ENCODE data around the gene MRPS18B. TPM values are rescaled to one million over a fixed set of nuclear protein-coding genes. Genes with fewer than 3 reads are reported as not detected.
A peak's percentile ranks its signal among the peaks of the same experiment; 100 is the strongest.
"Not testable (repeated sequence)": the region's sequence is repeated elsewhere in the genome, so short reads cannot be mapped to it uniquely, and the experiment has no call there.

Gene MRPS18B
- total RNA-seq, 1 experiment from 2014 or later: 112 TPM

GRCh38 chr6:30664994-30665767 is 47.5 kb downstream of the MRPS18B start (continued):
- TF ChIP-seq MAX (IDR thresholded peaks at IDR 0.05) (no peak), EGR1 (IDR thresholded peaks at IDR 0.05; ENCODE audit: low read depth) (no peak), POLR2AphosphoS5 (IDR thresholded peaks at IDR 0.05; ENCODE audit: low read depth, low read length) (no peak), SRF (IDR thresholded peaks at IDR 0.05; ENCODE audit: low read depth) (no peak), JUND (IDR thresholded peaks at IDR 0.05) (no peak), ZBTB33 (IDR thresholded peaks at IDR 0.05; ENCODE audit: extremely low read depth, insufficient replicate concordance, low read length) (no peak), ZFX (IDR thresholded peaks at IDR 0.05) (no peak), ZNF274 (IDR thresholded peaks at IDR 0.05; ENCODE audit: low read depth, low read length) (no peak), YY1 (IDR thresholded peaks at IDR 0.05; ENCODE audit: extremely low read depth, insufficient replicate concordance, low read depth, low read length) (no peak), CEBPB (IDR thresholded peaks at IDR 0.05; ENCODE audit: low read depth) (no peak), FOSL1 (IDR thresholded peaks at IDR 0.05; ENCODE audit: low read depth) (no peak), CBX3 (IDR thresholded peaks at IDR 0.05; ENCODE audit: low read depth) (no peak)

GRCh38 chr6:30666300-30666699 is 48.7 kb downstream of the MRPS18B start:
- TF ChIP-seq SP1 (IDR thresholded peaks at IDR 0.05; ENCODE audit: low read depth) (peak; percentile 27; the same call in 1 of the 2 replicates), EGR1 (IDR thresholded peaks at IDR 0.05; ENCODE audit: low read depth) (peak; percentile 84), JUND (IDR thresholded peaks at IDR 0.05) (peak; percentile 34), FOSL1 (IDR thresholded peaks at IDR 0.05; ENCODE audit: low read depth) (peak; percentile 38; the same call in 1 of the 2 replicates)
- ATAC-seq: peak; percentile 48; the same call in 1 of the 2 replicates
- RAD21 ChIA-PET (ENCODE audit: low non-redundant PET in 1 of 2, low total read pairs in 2 of 2, uncharacterized antibody in 2 of 2, unreplicated experiment in 2 of 2); H3K9me3 ChIP-seq (ENCODE audit: control insufficient read depth in 1 of 2, insufficient read depth in 1 of 2, low read depth in 1 of 2, low read length in 2 of 2); DNase-seq (ENCODE audit: low read depth, low spot score); H3K27ac ChIP-seq (ENCODE audit: low read depth, low read length); H4K20me1 ChIP-seq (ENCODE audit: insufficient read depth); BruUV-seq (replicated peaks); H3K9ac ChIP-seq (ENCODE audit: low read length); H3K9me2 ChIP-seq (ENCODE audit: insufficient read depth); intact Hi-C loops (cut with micrococcal nuclease); H3K4me3 ChIP-seq (replicated peaks in 1 of 2; ENCODE audit: low read depth in 1 of 2, low read length in 2 of 2); CTCF ChIA-PET; H3K27me3 ChIP-seq (ENCODE audit: insufficient read depth, low read length); H2AFZ ChIP-seq (ENCODE audit: low read depth, low read length, poor library complexity, severe bottlenecking); H3K79me2 ChIP-seq (ENCODE audit: insufficient read depth, low read length): not testable (repeated sequence)
- Histone ChIP-seq H3K4me2 (ENCODE audit: low read length) (peak overlapping the region; percentile 37), H3K4me1 (ENCODE audit: control insufficient read depth in 1 of 2, insufficient read depth in 2 of 2, low read length in 2 of 2) (peaks cover 7 to 18% of the 10 kb centered on the region in 2 experiments), H3K36me3 (ENCODE audit: control insufficient read depth in 1 of 2, insufficient read depth in 2 of 2, low read length in 2 of 2) (peaks cover 33 to 51% of the 10 kb centered on the region in 2 experiments; a peak in 3 of 4 replicates)
- POLR2A ChIA-PET: interaction anchor here (1.7 kb wide), 1 partner anchor 22 kb away, joined by 4 read pairs; no protein-coding TSS in a partner anchor
